Liver (tissue), 9 donors: ENCODE data around the gene CEBPG. TPM values are rescaled to one million over a fixed set of nuclear protein-coding genes. Genes with fewer than 3 reads are reported as not detected.

Experiments used
- DNase-seq: peaks from one replicate; pipeline ENCODE4 v3.0.0-alpha.2; 2017; ENCODE audit warnings: low spot score
- H3K27ac ChIP-seq, 2 donors: one replicate each; pipeline ENCODE4 v1.7.0; 2013; ENCODE audit warnings: inconsistent platforms in 2 of 2, low read length in 2 of 2, control low read depth in 1 of 2, low read depth in 1 of 2, mild to moderate bottlenecking in 1 of 2
- H3K27me3 ChIP-seq, 4 donors: one replicate each; pipeline versions ENCODE4 v1.6.1 to v1.7.0; 2013; ENCODE audit warnings: low read length in 3 of 4, inconsistent platforms in 1 of 4, mild to moderate bottlenecking in 1 of 4, moderate library complexity in 1 of 4; ENCODE audit not compliant: control insufficient read depth in 4 of 4, insufficient read depth in 4 of 4
- H3K36me3 ChIP-seq, 4 donors: one replicate each; pipeline versions ENCODE4 v1.6.1 to v1.7.0; 2013; ENCODE audit warnings: low read length in 3 of 4, mild to moderate bottlenecking in 3 of 4, low read depth in 1 of 4, moderate library complexity in 1 of 4; ENCODE audit not compliant: control insufficient read depth in 4 of 4, insufficient read depth in 3 of 4
- H3K4me1 ChIP-seq, 4 donors: one replicate each; pipeline versions ENCODE4 v1.6.1 to v1.7.0; 2013; ENCODE audit warnings: low read length in 3 of 4, mild to moderate bottlenecking in 3 of 4, moderate library complexity in 1 of 4; ENCODE audit not compliant: control insufficient read depth in 4 of 4, insufficient read depth in 4 of 4
- H3K4me3 ChIP-seq, 3 donors: one replicate each; pipeline versions ENCODE4 v1.6.1 to v1.7.0; 2013; ENCODE audit warnings: low read length in 3 of 3, control low read depth in 1 of 3, low read depth in 1 of 3, mild to moderate bottlenecking in 1 of 3
- H3K9ac ChIP-seq, 2 donors: one replicate each; pipeline ENCODE4 v1.7.0; 2013; ENCODE audit warnings: low read length in 2 of 2, mild to moderate bottlenecking in 2 of 2, moderate library complexity in 2 of 2, control low read depth in 1 of 2, low read depth in 1 of 2
- H3K9me3 ChIP-seq, 4 donors: one replicate each; pipeline versions ENCODE4 v1.6.1 to v1.7.0; 2013; ENCODE audit warnings: low read length in 3 of 4; ENCODE audit not compliant: control insufficient read depth in 4 of 4
- ATF3 ChIP-seq: IDR thresholded peaks from 2 replicates; pipeline ENCODE4 v1.6.1; 2016; ENCODE audit warnings: antibody characterized with exemption
- CTCF ChIP-seq: fragments of 150-350 bp; IDR thresholded peaks from 2 replicates; pipeline ENCODE4 v1.5.1; 2017; ENCODE audit warnings: improper control_type of control experiment, low read depth, low read length; ENCODE audit not compliant: missing input control
- FOXA1 ChIP-seq: IDR thresholded peaks from 2 replicates; pipeline ENCODE4 v1.6.1; 2016; ENCODE audit warnings: antibody characterized with exemption
- FOXA2 ChIP-seq: IDR thresholded peaks from 2 replicates; pipeline ENCODE4 v1.6.1; 2016; ENCODE audit warnings: antibody characterized with exemption
- HNF4A ChIP-seq, 2 donors: conservative IDR thresholded peaks; 2 replicates each; pipeline ENCODE4 v1.6.1; 2016; ENCODE audit warnings: antibody characterized with exemption in 2 of 2, mild to moderate bottlenecking in 2 of 2
- HNF4G ChIP-seq: IDR thresholded peaks from 2 replicates; pipeline ENCODE4 v1.6.1; 2016; ENCODE audit warnings: antibody characterized with exemption
- MAX ChIP-seq: IDR thresholded peaks from 2 replicates; pipeline ENCODE4 v1.6.1; 2016; ENCODE audit warnings: antibody characterized with exemption
- NR2F2 ChIP-seq: IDR thresholded peaks from 2 replicates; pipeline ENCODE4 v1.6.1; 2016; ENCODE audit warnings: antibody characterized with exemption
- RAD21 ChIP-seq, 2 donors: IDR thresholded peaks; 2 replicates each; pipeline ENCODE4 v1.6.1; 2016; ENCODE audit warnings: antibody characterized with exemption in 2 of 2, mild to moderate bottlenecking in 2 of 2
- REST ChIP-seq: IDR thresholded peaks from 2 replicates; pipeline ENCODE4 v1.6.1; 2016; ENCODE audit warnings: antibody characterized with exemption, mild to moderate bottlenecking
- RXRA ChIP-seq, 2 donors: IDR thresholded peaks; 2 replicates each; pipeline ENCODE4 v1.6.1; 2017 to 2018; ENCODE audit warnings: antibody characterized with exemption in 2 of 2, mild to moderate bottlenecking in 1 of 2
- SP1 ChIP-seq: IDR thresholded peaks from 2 replicates; pipeline ENCODE4 v1.6.1; 2018; ENCODE audit warnings: antibody characterized with exemption, mild to moderate bottlenecking
- TAF1 ChIP-seq: conservative IDR thresholded peaks from 2 replicates; pipeline ENCODE4 v1.6.1; 2016; ENCODE audit warnings: antibody characterized with exemption, mild to moderate bottlenecking
- YY1 ChIP-seq: IDR thresholded peaks from 2 replicates; pipeline ENCODE4 v1.6.1; 2016; ENCODE audit warnings: antibody characterized with exemption, mild to moderate bottlenecking
- ZBTB33 ChIP-seq: IDR thresholded peaks from 2 replicates; pipeline ENCODE4 v1.6.1; 2016; ENCODE audit warnings: antibody characterized with exemption
- WGBS: extraction: QIAGEN DNeasy Blood & Tissue Kit; methylation state at CpG from one replicate; pipeline ENCODE4 v1.1.7; 2013; 5-methylcytosine and 5-hydroxymethylcytosine counted together
- polyA plus RNA-seq, 2 donors: library from polyadenylated mRNA; stranded (reverse) in 1 of 2; unstranded in 1 of 2; fragments of 200-250 nt in 1 of 2; fragments of >200 nt in 1 of 2; fragmentation: Nextera tagmentation in 1 of 2; extraction: Ambion mirVana in 1 of 2; gene quantifications; one replicate each; pipeline versions ENCODE4 v1.2.1 to v1.2.3, GENCODE V29; 2013 to 2015
- total RNA-seq, 2 donors: library from RNA; depleted of rRNA; stranded (reverse); fragments of >200 nt; gene quantifications; one replicate each; pipeline ENCODE4 v1.2.3, GENCODE V29; 2014
- donor health status: healthy.
- donor health status: healthy.
- donor health status: healthy.
- donor health status: healthy.
- donor health status: healthy.

Gene CEBPG
- total and polyA plus RNA-seq, 4 donors, result 16.9 to 36.1 (median 24.2) TPM

GRCh38 chr19:33358408-33358807 lies 15.1 kb upstream of the CEBPG start:
- H3K27me3 ChIP-seq, result no peaks in the 10 kb centered on the region

GRCh38 chr19:33359581-33359980 lies 13.9 kb upstream of the CEBPG start:
- 84% methylated on average over 3 of the region's 3 CpGs for WGBS
- DNase-seq, result no peak
- Histone ChIP-seq H3K9me3 (no peaks in the 10 kb centered on the region), H3K9ac (no peak overlapping the region), H3K27me3 (no peaks in the 10 kb centered on the region), H3K27ac (no peak overlapping the region), H3K4me1 (no peaks in the 10 kb centered on the region), H3K4me3 (no peak overlapping the region), H3K36me3 (no peaks in the 10 kb centered on the region)
- TF ChIP-seq ZBTB33, result no peak
- no peak for TF ChIP-seq RAD21 (IDR thresholded peaks at IDR 0.05)
- TF ChIP-seq HNF4A (conservative IDR thresholded peaks at IDR 0.05), result no peak
- no peak for TF ChIP-seq FOXA2
- no peak for TF ChIP-seq TAF1
- TF ChIP-seq CTCF, result no peak
- no peak for TF ChIP-seq FOXA1

More at GRCh38 chr19:33358408-33358807, 15.1 kb upstream of the CEBPG start:
- H3K9ac ChIP-seq, result no peak overlapping the region
- no peaks in the 10 kb centered on the region for H3K9me3 ChIP-seq
- no peaks in the 10 kb centered on the region for H3K4me1 ChIP-seq
- no peak overlapping the region for H3K27ac ChIP-seq
- TF ChIP-seq ATF3 (no peak), YY1 (no peak), SP1 (no peak), NR2F2 (no peak), HNF4G (no peak), TAF1 (no peak), ZBTB33 (no peak), HNF4A (conservative IDR thresholded peaks at IDR 0.05) (no peak), RXRA (IDR thresholded peaks at IDR 0.05) (no peak), MAX (no peak), FOXA1 (no peak), FOXA2 (no peak), RAD21 (IDR thresholded peaks at IDR 0.05) (no peak), REST (no peak)
- no peak overlapping the region for H3K4me3 ChIP-seq
- DNase-seq, result no peak
- WGBS, result 91% methylated on average over 6 of the region's 6 CpGs
- no peaks in the 10 kb centered on the region for H3K36me3 ChIP-seq
